ENCODE data around the gene SNX8. TPM values are rescaled to one million over a fixed set of nuclear protein-coding genes. Genes with fewer than 3 reads are reported as not detected.

Gene SNX8
- total and polyA plus RNA-seq, 9 of the 15 experiments (the other 6 are each of a cell fraction or from before 2014, with no cell fraction given) = 2.7 to 51.6 (median 16.9) TPM

DNA sequence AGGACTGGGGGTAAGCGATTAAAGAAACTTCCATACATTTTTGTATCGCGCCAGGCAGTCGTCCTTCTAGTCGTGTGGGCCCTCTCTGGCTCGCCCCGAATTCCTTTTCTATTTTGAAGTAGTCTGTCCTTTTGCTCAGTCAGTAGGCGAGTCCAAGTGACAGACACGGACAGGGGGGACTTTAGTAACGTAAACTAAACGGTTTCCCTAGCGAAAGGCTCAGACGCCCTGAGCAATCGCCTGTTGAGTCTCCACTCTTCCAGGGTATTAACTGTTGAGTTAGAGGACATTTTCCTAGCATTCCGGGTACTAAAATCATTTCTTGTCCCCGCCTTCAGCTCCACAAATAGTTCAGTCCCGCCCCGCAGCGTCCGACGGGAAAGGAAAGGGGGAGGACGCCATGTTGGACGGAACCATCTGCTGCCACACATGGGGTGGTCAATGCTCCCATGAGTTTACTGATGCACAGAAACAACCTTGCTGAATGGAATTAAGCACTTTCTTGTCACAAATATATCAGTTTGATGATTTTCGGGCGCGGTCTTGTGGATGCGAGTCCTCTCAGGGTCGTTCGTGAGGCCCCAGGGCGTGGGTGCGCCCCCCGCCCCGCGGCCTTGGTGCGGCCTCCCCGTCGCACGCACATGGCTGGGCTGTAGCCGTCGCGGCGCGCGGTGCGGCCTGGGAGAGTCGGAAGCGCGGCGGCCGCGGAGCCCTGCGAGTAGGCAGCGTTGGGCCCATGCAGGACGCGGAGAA is 40.1 kb upstream of the SNX8 start, which contains the start of gene EIF3B (continued):
- TF ChIP-seq TEAD1 (CRISPR knock-in tag; IDR thresholded peaks at IDR 0.05) (peak in 1 of 2 experiments; percentile 2; a peak in 2 of 4 replicates), NONO (IDR thresholded peaks at IDR 0.05; ENCODE audit: low read depth in 2 of 2, low read length in 1 of 2) (peak; percentile 46 to 99; a peak in 3 of 4 replicates), ZBTB17 (CRISPR knock-in tag; IDR thresholded peaks at IDR 0.05) (0 out of 2 replicates have a peak, but pooled peaks have one; percentile 11), CGGBP1 (CRISPR knock-in tag; IDR thresholded peaks at IDR 0.05) (no peak; the same call in 1 of the 2 replicates), STAT5A (IDR thresholded peaks at IDR 0.05; ENCODE audit: borderline replicate concordance, low read length) (no peak)

- Histone ChIP-seq H2AFZ (ENCODE audit: low read depth, low read length) (peak overlapping the region; percentile 100), H3K27ac (ENCODE audit: extremely low read depth, low read depth, low read length) (peak overlapping the region; percentile 100), H3K79me2 (ENCODE audit: control insufficient read depth, insufficient read depth, low read length) (peaks cover 55% of the 10 kb centered on the region), H3K27me3 (ENCODE audit: control insufficient read depth in 2 of 2, insufficient read depth in 2 of 2, low read length in 2 of 2) (no peaks in the 10 kb centered on the region), H3K4me2 (ENCODE audit: insufficient read depth, low read length) (peak overlapping the region; percentile 92), H3K4me3 (peak overlapping the region; percentile 93), H3K9me1 (ENCODE audit: control insufficient read depth, insufficient read depth, low read length) (no peaks in the 10 kb centered on the region), H3K4me1 (replicated peaks in 1 of 2; ENCODE audit: control insufficient read depth in 2 of 2, insufficient read depth in 2 of 2, low read length in 2 of 2) (peaks cover 24 to 49% of the 10 kb centered on the region in 2 experiments; a peak in 4 of 5 replicates), H3K9ac (ENCODE audit: insufficient read depth in 1 of 2, low read depth in 2 of 2, low read length in 2 of 2) (peak overlapping the region; percentile 94 to 100), H4K20me1 (replicated peaks; ENCODE audit: control insufficient read depth, insufficient read depth, low read length) (peaks cover 34% of the 10 kb centered on the region), H3K36me3 (ENCODE audit: control insufficient read depth, insufficient read depth, low read length) (peaks cover 33% of the 10 kb centered on the region), H3K9me3 (replicated peaks; ENCODE audit: control insufficient read depth, insufficient read depth, low read depth, low read length) (no peaks in the 10 kb centered on the region)
- ChIA-PET CTCF (ENCODE audit: low intra/inter-chr PET ratio) (no interaction called here), POLR2A (interaction anchor here (0.5 to 1.6 kb wide), 20 partner anchors 9 to 787 kb away, joined by 3 to 6 read pairs (median 3); partner anchors contain the start of genes MAD1L1, MRM2, NUDT1 and SNX8)
- FAIRE-seq (peak; percentile 75), DNase-seq (ENCODE audit: extremely low read depth in 1 of 4, low spot score in 3 of 4) (peak; percentile 93 to 96 (median 94)), ATAC-seq (peak; percentile 84)
- intact Hi-C loops (cut with micrococcal nuclease) (loop anchor here (5.0 kb wide), 1 partner anchor 252 kb away; no protein-coding TSS in a partner anchor), in situ Hi-C loops (cut with MboI) (no loop called here)
- no TSS peak for BruUV-seq (replicated peaks)
- 0% methylated on average over 26 of the region's 26 CpGs for WGBS (ENCODE audit: insufficient coverage, low coverage, missing lambda C conversion rate)
- TF ChIP-seq FOXK2 (conservative IDR thresholded peaks at IDR 0.05 in 1 of 2, IDR thresholded peaks at IDR 0.05 in 1 of 2; ENCODE audit: low read depth in 2 of 2) = peak in 1 of 2 experiments; percentile 15; a peak in 1 of 4 replicates
- no peak for TF ChIP-seq PREB (CRISPR knock-in tag; IDR thresholded peaks at IDR 0.05)
- no peak for TF ChIP-seq ZNF695 (CRISPR knock-in tag; IDR thresholded peaks at IDR 0.05)
- TF ChIP-seq HOMEZ (CRISPR knock-in tag; IDR thresholded peaks at IDR 0.05) = no peak
- no peak for TF ChIP-seq GABPB2 (CRISPR knock-in tag; conservative IDR thresholded peaks at IDR 0.05)
- TF ChIP-seq KLF16 (IDR thresholded peaks at IDR 0.05) = peak; percentile 53; the same call in 1 of the 2 replicates
- TF ChIP-seq MIER1 (IDR thresholded peaks at IDR 0.05; ENCODE audit: low read depth) = no peak
- TF ChIP-seq CREM (IDR thresholded peaks at IDR 0.05; ENCODE audit: low read depth) = no peak; the same call in none of the 2 replicates
- no peak for TF ChIP-seq GATAD2B (IDR thresholded peaks at IDR 0.05; ENCODE audit: borderline replicate concordance)
- no peak; a peak in 1 of 4 replicates for TF ChIP-seq SIX5 (IDR thresholded peaks at IDR 0.05; ENCODE audit: borderline replicate concordance in 1 of 2, insufficient read depth in 1 of 2, low read depth in 1 of 2, low read length in 2 of 2)
- TF ChIP-seq CREBBP (IDR thresholded peaks at IDR 0.05; ENCODE audit: low read depth, low read length) = no peak
- no peak for TF ChIP-seq ETV6 (IDR thresholded peaks at IDR 0.05; ENCODE audit: borderline replicate concordance in 1 of 2, low read depth in 2 of 2, low read length in 1 of 2)
- peak; percentile 95 for TF ChIP-seq ETV6 (CRISPR knock-in tag; IDR thresholded peaks at IDR 0.05; ENCODE audit: borderline replicate concordance)
Observed at GRCh38 chr7:2353936-2354185, 39.6 kb upstream of the SNX8 start.

Data from K562 (cell line).